ENCODE measurements around the gene SELENON. TPM values are rescaled to one million over a fixed set of nuclear protein-coding genes. Genes with fewer than 3 reads are reported as not detected.

SELENON gene
- polyA plus RNA-seq, 1 of the 3 experiments (the other 2 are of a cell fraction) = 56.2 TPM

DNA sequence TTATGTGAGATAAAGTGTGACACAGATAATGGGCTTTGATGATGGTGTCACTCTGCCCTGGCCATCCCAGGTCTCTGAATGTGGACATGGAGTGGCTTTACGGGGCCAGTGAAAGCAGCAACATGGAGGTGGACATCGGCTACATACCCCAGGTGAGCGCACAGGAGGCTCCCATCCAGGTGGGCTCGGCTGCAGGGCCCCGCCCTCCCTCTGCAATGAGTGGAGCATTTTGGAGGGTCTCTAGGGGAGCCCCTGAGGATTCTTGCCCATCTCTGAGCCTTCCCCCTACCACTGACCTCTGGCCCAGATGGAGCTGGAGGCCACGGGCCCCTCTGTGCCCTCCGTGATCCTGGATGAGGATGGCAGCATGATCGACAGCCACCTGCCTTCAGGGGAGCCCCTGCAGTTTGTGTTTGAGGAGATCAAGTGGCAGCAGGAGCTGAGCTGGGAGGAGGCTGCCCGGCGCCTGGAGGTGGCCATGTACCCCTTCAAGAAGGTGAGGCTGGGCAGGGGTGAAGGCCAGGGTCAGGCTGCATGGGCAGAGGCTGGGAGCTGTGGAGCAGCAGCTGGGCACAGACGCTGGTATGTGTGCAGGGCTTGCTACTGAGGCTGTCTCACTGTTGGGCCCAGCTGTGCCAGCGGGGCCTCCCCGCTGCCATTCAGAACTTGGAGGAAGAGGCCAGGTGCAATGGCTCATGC, 11.5 kb downstream of the SELENON start (continued):
- TF ChIP-seq SMC3 (IDR thresholded peaks at IDR 0.05; ENCODE audit: low read depth, low read length) = no peak

DNA sequence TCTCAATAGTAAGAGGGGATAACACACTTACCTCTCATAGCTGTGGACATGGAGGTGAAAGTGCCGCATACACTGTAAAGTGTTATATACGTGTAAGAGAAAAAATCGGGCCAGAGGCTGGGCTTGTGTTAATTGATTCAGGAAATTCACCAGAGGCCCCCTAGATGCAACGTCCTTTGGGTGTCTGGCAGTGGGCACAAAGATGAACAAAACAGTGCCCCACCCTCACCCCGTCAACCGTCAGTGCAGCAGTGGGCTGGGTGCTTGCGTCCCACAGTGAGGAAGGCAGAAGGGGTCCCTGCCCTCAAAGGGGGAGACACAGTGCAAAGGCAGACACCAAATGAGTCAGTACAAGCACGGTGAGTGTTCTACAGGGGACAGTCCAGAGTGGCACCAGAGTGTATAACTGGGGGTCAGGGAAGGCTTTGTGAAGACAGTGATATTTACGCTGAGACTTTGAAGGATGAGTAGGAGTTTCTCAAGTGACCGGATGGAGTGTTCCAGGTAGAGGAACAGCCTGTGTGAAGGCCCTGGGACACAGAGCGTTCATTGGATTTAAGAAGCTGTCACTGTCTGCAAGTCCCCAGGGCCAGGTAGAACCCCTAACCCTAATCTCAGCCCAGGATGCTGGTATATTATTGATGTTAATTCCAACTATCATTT, 13.2 kb downstream of the SELENON start:
- Histone ChIP-seq H3K4me2 (no peak overlapping the region), H3K9me3 (no peaks in the 10 kb centered on the region), H3K79me2 (ENCODE audit: insufficient read depth) (no peaks in the 10 kb centered on the region), H3K4me3 (ENCODE audit: low read depth in 2 of 2, low read length in 1 of 2) (no peak overlapping the region), H3K4me1 (ENCODE audit: control insufficient read depth in 1 of 2, insufficient read depth in 2 of 2, low read depth in 1 of 2, low read length in 1 of 2) (peaks cover 0 to 15% of the 10 kb centered on the region in 2 experiments; a peak in 1 of 4 replicates), H3K27ac (ENCODE audit: low read depth in 2 of 2, low read length in 1 of 2) (no peak overlapping the region), H2AFZ (ENCODE audit: low read depth) (no peak overlapping the region), H3K9ac (no peak overlapping the region), H3K9me2 (no peaks in the 10 kb centered on the region), H3K27me3 (ENCODE audit: insufficient read depth) (no peaks in the 10 kb centered on the region), H4K20me1 (ENCODE audit: insufficient read depth) (no peaks in the 10 kb centered on the region), H3K36me3 (replicated peaks in 1 of 2; ENCODE audit: control insufficient read depth in 1 of 2, insufficient read depth in 2 of 2, low read length in 1 of 2) (peaks cover 0 to 48% of the 10 kb centered on the region in 2 experiments), H3F3A (replicated peaks; ENCODE audit: insufficient read depth) (no peaks in the 10 kb centered on the region)
- no peak for DNase-seq
- WGBS (ENCODE audit: low lambda C conversion rate) = 77% methylated on average over 9 of the region's 11 CpGs
- POLR2A ChIA-PET = interaction anchor here (0.7 kb wide), 1 partner anchor 137 kb away, joined by 3 read pairs; no protein-coding TSS in a partner anchor
- TF ChIP-seq NRF1 (IDR thresholded peaks at IDR 0.05; ENCODE audit: low read depth, low read length) (no peak), YY1 (IDR thresholded peaks at IDR 0.05; ENCODE audit: low read depth) (no peak), RFX5 (IDR thresholded peaks at IDR 0.05; ENCODE audit: low read length) (no peak), GABPA (IDR thresholded peaks at IDR 0.05; ENCODE audit: low read depth) (no peak), JUND (IDR thresholded peaks at IDR 0.05) (no peak)
- CTCF ChIA-PET = interaction anchor here (0.9 to 1.6 kb wide), 3 partner anchors 185 to 205 kb away, joined by 3 to 5 read pairs (median 3); partner anchors contain the start of gene PAFAH2

GRCh38 chr1:25813734-25814471, 13.9 kb downstream of the SELENON start:
- H3K9me2 ChIP-seq = no peaks in the 10 kb centered on the region
- CTCF ChIA-PET = interaction anchor here (1.2 to 1.6 kb wide), 2 partner anchors 184 to 206 kb away, joined by 3 to 5 read pairs; partner anchors contain the start of gene PAFAH2
- POLR2A ChIA-PET = interaction anchor here (1.0 kb wide), 1 partner anchor 205 kb away, joined by 3 read pairs; no protein-coding TSS in a partner anchor
- H3K9ac ChIP-seq = no peak overlapping the region
- no peak for DNase-seq
- peaks cover 6 to 22% of the 10 kb centered on the region in 2 experiments; a peak in 1 of 4 replicates for H3K4me1 ChIP-seq (ENCODE audit: control insufficient read depth in 1 of 2, insufficient read depth in 2 of 2, low read depth in 1 of 2, low read length in 1 of 2)
- no peaks in the 10 kb centered on the region for H3K9me3 ChIP-seq
- H3K27me3 ChIP-seq (ENCODE audit: insufficient read depth) = no peaks in the 10 kb centered on the region
- no peak for TF ChIP-seq MAX (IDR thresholded peaks at IDR 0.05; ENCODE audit: low read depth)
- TF ChIP-seq NFIC (IDR thresholded peaks at IDR 0.05; ENCODE audit: borderline replicate concordance) = no peak
- TF ChIP-seq TCF12 (IDR thresholded peaks at IDR 0.05) = no peak
- TF ChIP-seq CTCF (IDR thresholded peaks at IDR 0.05) = no peak
- H3K79me2 ChIP-seq (ENCODE audit: insufficient read depth) = no peaks in the 10 kb centered on the region
- no peaks in the 10 kb centered on the region for H4K20me1 ChIP-seq (ENCODE audit: insufficient read depth)
- H3F3A ChIP-seq (replicated peaks; ENCODE audit: insufficient read depth) = no peaks in the 10 kb centered on the region
- H2AFZ ChIP-seq (ENCODE audit: low read depth) = no peak overlapping the region
- H3K4me2 ChIP-seq = no peak overlapping the region
- WGBS (ENCODE audit: low lambda C conversion rate) = 92% methylated on average over 10 of the region's 24 CpGs
- peaks cover 0 to 42% of the 10 kb centered on the region in 2 experiments for H3K36me3 ChIP-seq (replicated peaks in 1 of 2; ENCODE audit: control insufficient read depth in 1 of 2, insufficient read depth in 2 of 2, low read length in 1 of 2)
- H3K4me3 ChIP-seq (ENCODE audit: low read depth in 2 of 2, low read length in 1 of 2) = no peak overlapping the region
- no peak overlapping the region for H3K27ac ChIP-seq (ENCODE audit: low read depth in 2 of 2, low read length in 1 of 2)

Measured in SK-N-SH (cell line).